Naive B cell (primary cell): ENCODE data around the gene FBXO30. TPM values are rescaled to one million over a fixed set of nuclear protein-coding genes. Genes with fewer than 3 reads are reported as not detected.
A peak's percentile ranks its signal among the peaks of the same experiment; 100 is the strongest.

ENCODE experiments used
- ATAC-seq, 2 donors: fragments of 150-1000 bp; cut with Tn5 transposase; 2 replicates each; pipeline ENCODE4 v1.10.0; 2021; ENCODE audit warnings: low read depth in 2 of 2, mild to moderate bottlenecking in 2 of 2, moderate library complexity in 2 of 2
- DNase-seq: peaks from one replicate; pipeline ENCODE4 v3.0.0; 2022
- H3K27ac Mint-ChIP-seq, 6 donors: one replicate each; pipeline ENCODE4 v1.8.0; 2020 to 2022; ENCODE audit warnings: mild to moderate bottlenecking in 6 of 6, mixed read lengths in 6 of 6, moderate library complexity in 5 of 6, inconsistent platforms in 2 of 6
- H3K27me3 Mint-ChIP-seq, 3 donors: one replicate each; pipeline ENCODE4 v1.8.0; 2021 to 2022; ENCODE audit warnings: mixed read lengths in 3 of 3, mild to moderate bottlenecking in 1 of 3
- H3K36me3 Mint-ChIP-seq, 2 donors: one replicate each; pipeline ENCODE4 v1.8.0; 2020 to 2022; ENCODE audit warnings: mixed read lengths in 2 of 2, inconsistent platforms in 1 of 2, mild to moderate bottlenecking in 1 of 2
- H3K4me1 Mint-ChIP-seq, 3 donors: one replicate each; pipeline ENCODE4 v1.8.0; 2020 to 2022; ENCODE audit warnings: mixed read lengths in 3 of 3, inconsistent platforms in 1 of 3, mild to moderate bottlenecking in 1 of 3, moderate library complexity in 1 of 3
- H3K4me3 Mint-ChIP-seq, 8 donors: one replicate each; pipeline ENCODE4 v1.8.0; 2020 to 2022; ENCODE audit warnings: mild to moderate bottlenecking in 8 of 8, mixed read lengths in 8 of 8, moderate library complexity in 8 of 8, inconsistent platforms in 2 of 8
- H3K9me3 Mint-ChIP-seq, 7 donors: one replicate each; pipeline ENCODE4 v1.8.0; 2020 to 2022; ENCODE audit warnings: mixed read lengths in 7 of 7, mild to moderate bottlenecking in 5 of 7, inconsistent platforms in 2 of 7, moderate library complexity in 1 of 7
- polyA plus RNA-seq, 6 donors: library from polyadenylated mRNA; unstranded; fragments of 300-500 nt; fragmentation: Illumina TruSeq; gene quantifications; one replicate each; pipeline ENCODE4 v1.2.3, GENCODE V29; 2021; ENCODE audit warnings: low read depth in 6 of 6

FBXO30 gene, protein sequence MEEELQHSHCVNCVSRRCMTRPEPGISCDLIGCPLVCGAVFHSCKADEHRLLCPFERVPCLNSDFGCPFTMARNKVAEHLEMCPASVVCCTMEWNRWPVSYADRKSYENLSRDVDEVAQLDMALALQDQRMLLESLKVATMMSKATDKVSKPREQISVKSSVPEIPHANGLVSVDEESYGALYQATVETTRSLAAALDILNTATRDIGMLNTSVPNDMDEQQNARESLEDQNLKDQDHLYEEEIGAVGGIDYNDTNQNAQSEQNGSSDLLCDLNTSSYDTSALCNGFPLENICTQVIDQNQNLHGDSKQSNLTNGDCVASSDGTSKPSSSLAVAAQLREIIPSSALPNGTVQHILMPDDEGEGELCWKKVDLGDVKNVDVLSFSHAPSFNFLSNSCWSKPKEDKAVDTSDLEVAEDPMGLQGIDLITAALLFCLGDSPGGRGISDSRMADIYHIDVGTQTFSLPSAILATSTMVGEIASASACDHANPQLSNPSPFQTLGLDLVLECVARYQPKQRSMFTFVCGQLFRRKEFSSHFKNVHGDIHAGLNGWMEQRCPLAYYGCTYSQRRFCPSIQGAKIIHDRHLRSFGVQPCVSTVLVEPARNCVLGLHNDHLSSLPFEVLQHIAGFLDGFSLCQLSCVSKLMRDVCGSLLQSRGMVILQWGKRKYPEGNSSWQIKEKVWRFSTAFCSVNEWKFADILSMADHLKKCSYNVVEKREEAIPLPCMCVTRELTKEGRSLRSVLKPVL
- polyA plus RNA-seq, result 1 to 10 TPM in 5 of 6 donors, under 1 TPM in 1; 0.71 to 2.3 (median 1.1) TPM

GRCh38 chr6:145814501-145815308 is at the start of gene FBXO30:
TSS of gene FBXO30 (minus strand) at chr6:145814795. CDS start at chr6:145806405, 8,390 bp downstream.
- ATAC-seq (peak; percentile 87 to 90), DNase-seq (peak; percentile 89)
- Mint-ChIP-seq H3K4me1 (peaks cover 19 to 45% (median 37%) of the 10 kb centered on the region in 3 donors), H3K4me3 (peak within 1 kb of the TSS; percentile 89 to 97 (median 96)), H3K9me3 (peaks cover 0 to 2% (median 0%) of the 10 kb centered on the region in 7 donors), H3K36me3 (no peaks in the 10 kb centered on the region), H3K27ac (peak within 1 kb of the TSS; percentile 92 to 97 (median 96)), H3K27me3 (no peaks in the 10 kb centered on the region)

DNA sequence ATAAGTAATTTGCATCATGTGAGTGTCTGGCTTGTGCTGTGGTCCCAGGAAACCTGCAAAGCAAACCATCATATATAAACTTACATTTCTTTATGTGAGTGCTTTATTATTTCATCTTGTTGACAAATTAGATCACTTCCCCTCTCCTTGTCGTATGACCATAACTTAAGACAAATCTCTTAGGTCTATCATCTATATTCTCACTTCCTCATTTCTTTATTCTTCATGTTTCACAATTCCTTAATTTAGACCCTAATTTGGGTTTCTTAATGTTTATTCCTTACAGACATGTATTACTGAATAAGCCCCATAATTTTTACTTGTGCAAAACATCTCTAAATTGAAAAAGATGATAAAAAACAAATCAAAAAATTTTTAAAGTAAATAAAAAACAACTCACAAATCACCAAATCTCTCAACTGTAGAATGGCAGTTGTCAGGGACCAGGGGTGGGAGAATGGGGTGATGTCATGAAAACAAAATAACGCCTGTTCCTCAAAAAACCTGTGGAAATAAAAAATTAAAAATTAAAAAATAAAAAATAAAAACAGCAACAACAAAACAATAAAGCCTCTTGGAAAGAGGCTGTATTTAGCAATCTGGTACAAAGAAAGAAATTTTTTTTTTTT is 49.5 kb upstream of the FBXO30 start:
- Mint-ChIP-seq H3K36me3 (no peaks in the 10 kb centered on the region), H3K27ac (peak overlapping the region in 5 of 6 donors; percentile 75 to 96 (median 88)), H3K4me3 (peak overlapping the region in 2 of 8 donors; percentile 49), H3K4me1 (peaks cover 43 to 50% (median 45%) of the 10 kb centered on the region in 3 donors), H3K27me3 (no peaks in the 10 kb centered on the region), H3K9me3 (peaks cover 0 to 10% (median 2%) of the 10 kb centered on the region in 7 donors)
- DNase-seq (peak; percentile 46), ATAC-seq (peak; percentile 80 to 85)

DNA sequence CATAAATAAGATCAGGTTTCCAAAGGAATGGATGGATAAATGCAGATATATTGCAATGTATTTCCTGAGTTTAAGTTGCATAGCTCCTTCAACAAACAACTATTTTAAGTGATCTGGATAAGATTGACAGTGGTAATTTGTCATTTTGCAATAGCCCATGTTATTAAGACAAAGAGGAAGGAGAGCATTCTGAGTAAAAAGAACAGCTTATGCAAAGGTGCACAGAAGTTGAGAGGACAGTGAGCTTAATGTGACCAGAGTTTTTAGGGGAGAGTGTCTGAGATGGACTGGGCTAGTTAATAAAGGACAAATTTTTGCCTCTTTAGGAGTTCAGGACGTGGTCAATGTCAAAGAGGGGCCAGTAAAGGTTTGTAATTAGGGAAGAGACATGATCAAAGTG is 48.8 kb upstream of the FBXO30 start:
- peaks cover 43 to 48% (median 45%) of the 10 kb centered on the region in 3 donors for H3K4me1 Mint-ChIP-seq
- peak overlapping the region in 1 of 8 donors; percentile 23 for H3K4me3 Mint-ChIP-seq

GRCh38 chr6:145860562-145860961 is 46.0 kb upstream of the FBXO30 start:
- Mint-ChIP-seq H3K27me3 (no peaks in the 10 kb centered on the region), H3K27ac (peak overlapping the region in 1 of 6 donors; percentile 41), H3K9me3 (peaks cover 0 to 10% (median 2%) of the 10 kb centered on the region in 7 donors), H3K36me3 (no peaks in the 10 kb centered on the region), H3K4me1 (peaks cover 21 to 26% (median 21%) of the 10 kb centered on the region in 3 donors), H3K4me3 (no peak overlapping the region)
- ATAC-seq (no peak), DNase-seq (no peak)

More for the DNA sequence above, 48.8 kb upstream of the FBXO30 start:
- ATAC-seq (no peak), DNase-seq (no peak)
- H3K36me3 Mint-ChIP-seq, result no peaks in the 10 kb centered on the region
- H3K9me3 Mint-ChIP-seq, result peaks cover 0 to 10% (median 2%) of the 10 kb centered on the region in 7 donors
- H3K27ac Mint-ChIP-seq, result peak overlapping the region; percentile 1 to 96 (median 84)
- H3K27me3 Mint-ChIP-seq, result no peaks in the 10 kb centered on the region

DNA sequence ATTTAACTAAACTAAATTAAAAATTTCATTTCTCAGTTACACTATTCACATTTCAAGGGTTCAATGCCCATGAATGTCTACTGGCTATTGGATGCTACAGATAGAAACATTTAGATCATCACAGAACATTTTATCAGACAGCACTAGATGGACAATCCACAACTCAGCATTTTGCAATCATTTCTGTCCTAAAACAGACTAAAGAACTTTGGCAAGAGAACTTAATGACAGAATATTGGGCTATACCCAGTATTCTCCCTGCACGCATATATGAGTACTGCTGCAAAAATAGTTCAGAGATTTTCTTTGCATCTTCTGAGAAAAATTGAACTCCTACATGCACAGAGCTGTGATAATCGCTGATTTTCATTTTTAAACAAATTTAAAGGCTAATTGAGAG is 36.1 kb upstream of the FBXO30 start:
- Mint-ChIP-seq H3K4me3 (no peak overlapping the region), H3K27ac (no peak overlapping the region), H3K9me3 (peaks cover 0 to 1% (median 0%) of the 10 kb centered on the region in 7 donors), H3K4me1 (peaks cover 0 to 4% (median 0%) of the 10 kb centered on the region in 3 donors), H3K27me3 (no peaks in the 10 kb centered on the region), H3K36me3 (peaks cover 7 to 11% of the 10 kb centered on the region in 2 donors)
- ATAC-seq (no peak), DNase-seq (no peak)

GRCh38 chr6:145848541-145848940 is 33.9 kb upstream of the FBXO30 start:
- Mint-ChIP-seq H3K4me1 (peaks cover 0 to 4% (median 0%) of the 10 kb centered on the region in 3 donors), H3K27ac (peak overlapping the region in 1 of 6 donors; percentile 6), H3K4me3 (no peak overlapping the region), H3K27me3 (no peaks in the 10 kb centered on the region), H3K36me3 (peaks cover 8 to 21% of the 10 kb centered on the region in 2 donors), H3K9me3 (no peaks in the 10 kb centered on the region)
- DNase-seq (no peak), ATAC-seq (no peak)

- Mint-ChIP-seq H3K27me3 (no peaks in the 10 kb centered on the region), H3K4me3 (no peak overlapping the region), H3K4me1 (peaks cover 0 to 4% (median 0%) of the 10 kb centered on the region in 3 donors), H3K27ac (no peak overlapping the region), H3K9me3 (no peaks in the 10 kb centered on the region), H3K36me3 (peaks cover 8 to 17% of the 10 kb centered on the region in 2 donors)
- ATAC-seq (no peak), DNase-seq (no peak)
Observed at GRCh38 chr6:145845557-145845956, 31.0 kb upstream of the FBXO30 start.

- Mint-ChIP-seq H3K36me3 (peaks cover 8 to 17% of the 10 kb centered on the region in 2 donors), H3K27me3 (no peaks in the 10 kb centered on the region), H3K4me1 (no peaks in the 10 kb centered on the region), H3K27ac (no peak overlapping the region), H3K9me3 (no peaks in the 10 kb centered on the region), H3K4me3 (no peak overlapping the region)
- ATAC-seq (no peak), DNase-seq (no peak)
Observed at GRCh38 chr6:145844933-145845540, 30.4 kb upstream of the FBXO30 start.

DNA sequence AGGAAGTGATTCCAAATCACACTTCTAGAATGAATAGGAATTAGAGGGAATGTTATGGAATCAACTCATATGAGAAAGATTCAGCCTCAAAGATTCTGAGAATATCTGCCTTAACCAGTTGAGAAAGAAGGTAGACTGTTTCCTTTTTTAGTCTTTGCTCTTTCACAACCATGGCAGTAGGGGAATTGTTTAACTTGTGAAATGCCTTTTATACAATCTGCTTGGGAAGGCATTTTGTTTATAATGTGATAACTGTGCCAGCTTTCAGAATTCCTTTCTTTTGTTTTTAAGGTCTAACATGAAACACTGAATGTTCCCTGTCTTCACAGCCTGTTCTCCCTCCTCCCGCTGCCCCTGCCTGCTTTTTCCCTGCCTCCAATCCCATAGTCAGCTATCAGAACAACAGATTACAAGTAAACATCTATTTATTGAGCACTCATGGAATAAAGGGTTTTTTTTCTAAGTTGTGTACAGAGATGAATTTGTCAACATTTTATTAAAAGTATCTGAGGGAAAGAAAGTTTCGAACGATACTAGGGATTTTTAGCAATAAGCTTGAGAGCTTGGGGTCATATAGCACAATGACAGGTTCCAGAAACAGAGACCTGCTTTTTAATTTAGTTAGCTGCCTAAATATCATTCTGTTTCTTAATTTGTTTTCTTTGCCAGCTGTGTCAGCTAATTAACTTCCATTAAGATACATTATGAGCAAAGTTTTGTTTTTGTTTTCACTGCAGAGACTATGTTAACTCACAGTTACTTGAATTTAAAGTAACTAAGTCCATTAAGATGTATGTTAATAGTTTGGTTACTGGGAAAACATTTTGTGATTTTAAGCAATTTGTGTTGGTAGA is 28.3 kb upstream of the FBXO30 start:
- Mint-ChIP-seq H3K4me1 (no peaks in the 10 kb centered on the region), H3K27ac (no peak overlapping the region), H3K4me3 (no peak overlapping the region), H3K9me3 (no peaks in the 10 kb centered on the region), H3K27me3 (no peaks in the 10 kb centered on the region), H3K36me3 (peaks cover 8 to 11% of the 10 kb centered on the region in 2 donors)
- DNase-seq, result no peak
- ATAC-seq, result no peak

DNA sequence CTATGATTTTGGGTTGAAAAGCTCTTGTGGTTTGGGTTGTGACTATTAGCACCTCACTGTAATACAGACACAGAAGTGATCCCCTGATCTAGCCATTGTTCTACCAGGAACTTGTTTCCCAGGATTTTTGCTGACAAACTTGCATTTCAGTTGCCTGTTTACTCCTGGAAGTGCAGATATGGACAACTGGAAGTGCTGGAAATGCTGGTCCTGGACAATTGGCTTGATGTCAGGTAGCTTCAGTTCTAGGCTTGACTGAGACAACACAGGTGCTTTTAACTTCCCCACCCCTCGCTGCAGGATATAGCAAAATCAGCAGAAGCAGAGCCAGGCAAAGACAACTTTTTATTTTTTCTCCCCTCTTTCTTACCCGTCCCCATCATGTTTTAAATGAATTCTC is 27.1 kb upstream of the FBXO30 start:
- no peaks in the 10 kb centered on the region for H3K27me3 Mint-ChIP-seq
- no peak overlapping the region for H3K27ac Mint-ChIP-seq
- ATAC-seq (no peak), DNase-seq (no peak)
- no peaks in the 10 kb centered on the region for H3K4me1 Mint-ChIP-seq
- H3K9me3 Mint-ChIP-seq, result no peaks in the 10 kb centered on the region
- H3K36me3 Mint-ChIP-seq, result peaks cover 8 to 11% of the 10 kb centered on the region in 2 donors
- no peak overlapping the region for H3K4me3 Mint-ChIP-seq

DNA sequence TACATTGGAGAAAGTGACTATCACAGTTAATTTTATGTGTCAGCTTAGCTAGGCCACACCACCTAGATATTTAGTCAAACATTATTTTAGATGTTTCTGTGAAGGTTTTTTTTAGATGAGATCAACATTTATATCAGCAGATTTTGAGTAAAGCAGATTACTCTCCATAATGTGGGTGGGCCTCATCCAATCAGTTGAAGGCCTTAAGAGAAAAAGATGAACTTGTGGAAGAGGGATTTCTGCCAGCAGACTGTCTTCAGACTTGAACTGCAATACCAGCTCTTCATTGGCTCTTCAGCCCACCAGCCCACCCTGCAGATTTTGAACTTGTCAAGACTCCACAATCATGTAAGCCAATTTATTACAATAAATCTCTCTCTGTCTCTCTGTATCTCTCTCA is 25.1 kb upstream of the FBXO30 start:
- no peak overlapping the region for H3K27ac Mint-ChIP-seq
- no peak overlapping the region for H3K4me3 Mint-ChIP-seq
- peaks cover 0 to 11% of the 10 kb centered on the region in 2 donors for H3K36me3 Mint-ChIP-seq
- H3K4me1 Mint-ChIP-seq, result no peaks in the 10 kb centered on the region
- no peaks in the 10 kb centered on the region for H3K27me3 Mint-ChIP-seq
- ATAC-seq, result no peak
- no peak for DNase-seq
- H3K9me3 Mint-ChIP-seq, result no peaks in the 10 kb centered on the region

DNA sequence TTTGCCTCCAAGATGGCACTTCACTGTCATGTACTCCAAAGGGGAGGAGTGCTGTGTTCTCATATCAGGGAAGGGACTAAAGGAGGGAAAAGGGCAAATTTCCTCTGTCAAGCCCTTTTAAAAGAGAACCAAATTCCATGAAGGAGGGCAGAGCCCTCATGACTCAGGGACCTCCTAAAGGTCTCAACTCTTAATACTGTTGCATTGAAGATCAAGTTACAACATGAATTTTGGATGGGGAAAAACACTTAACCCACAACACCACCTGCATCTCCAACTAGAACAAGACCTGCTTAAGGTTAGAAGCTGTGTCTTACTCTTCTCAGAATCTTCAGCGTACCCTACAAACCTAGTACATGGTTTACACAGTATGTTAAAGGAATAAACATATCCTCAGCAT is 23.7 kb upstream of the FBXO30 start:
- no peaks in the 10 kb centered on the region for H3K4me1 Mint-ChIP-seq
- H3K27me3 Mint-ChIP-seq, result no peaks in the 10 kb centered on the region
- no peaks in the 10 kb centered on the region for H3K9me3 Mint-ChIP-seq
- DNase-seq, result no peak
- ATAC-seq, result no peak
- H3K4me3 Mint-ChIP-seq, result no peak overlapping the region
- no peak overlapping the region for H3K27ac Mint-ChIP-seq
- H3K36me3 Mint-ChIP-seq, result no peaks in the 10 kb centered on the region
